ENCODE measurements around the gene TBCE. TPM values are rescaled to one million over a fixed set of nuclear protein-coding genes. Genes with fewer than 3 reads are reported as not detected.

Gene TBCE, protein sequence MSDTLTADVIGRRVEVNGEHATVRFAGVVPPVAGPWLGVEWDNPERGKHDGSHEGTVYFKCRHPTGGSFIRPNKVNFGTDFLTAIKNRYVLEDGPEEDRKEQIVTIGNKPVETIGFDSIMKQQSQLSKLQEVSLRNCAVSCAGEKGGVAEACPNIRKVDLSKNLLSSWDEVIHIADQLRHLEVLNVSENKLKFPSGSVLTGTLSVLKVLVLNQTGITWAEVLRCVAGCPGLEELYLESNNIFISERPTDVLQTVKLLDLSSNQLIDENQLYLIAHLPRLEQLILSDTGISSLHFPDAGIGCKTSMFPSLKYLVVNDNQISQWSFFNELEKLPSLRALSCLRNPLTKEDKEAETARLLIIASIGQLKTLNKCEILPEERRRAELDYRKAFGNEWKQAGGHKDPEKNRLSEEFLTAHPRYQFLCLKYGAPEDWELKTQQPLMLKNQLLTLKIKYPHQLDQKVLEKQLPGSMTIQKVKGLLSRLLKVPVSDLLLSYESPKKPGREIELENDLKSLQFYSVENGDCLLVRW
- total RNA-seq, result 10 to 100 TPM; 22.3 to 25.0 TPM

DNA sequence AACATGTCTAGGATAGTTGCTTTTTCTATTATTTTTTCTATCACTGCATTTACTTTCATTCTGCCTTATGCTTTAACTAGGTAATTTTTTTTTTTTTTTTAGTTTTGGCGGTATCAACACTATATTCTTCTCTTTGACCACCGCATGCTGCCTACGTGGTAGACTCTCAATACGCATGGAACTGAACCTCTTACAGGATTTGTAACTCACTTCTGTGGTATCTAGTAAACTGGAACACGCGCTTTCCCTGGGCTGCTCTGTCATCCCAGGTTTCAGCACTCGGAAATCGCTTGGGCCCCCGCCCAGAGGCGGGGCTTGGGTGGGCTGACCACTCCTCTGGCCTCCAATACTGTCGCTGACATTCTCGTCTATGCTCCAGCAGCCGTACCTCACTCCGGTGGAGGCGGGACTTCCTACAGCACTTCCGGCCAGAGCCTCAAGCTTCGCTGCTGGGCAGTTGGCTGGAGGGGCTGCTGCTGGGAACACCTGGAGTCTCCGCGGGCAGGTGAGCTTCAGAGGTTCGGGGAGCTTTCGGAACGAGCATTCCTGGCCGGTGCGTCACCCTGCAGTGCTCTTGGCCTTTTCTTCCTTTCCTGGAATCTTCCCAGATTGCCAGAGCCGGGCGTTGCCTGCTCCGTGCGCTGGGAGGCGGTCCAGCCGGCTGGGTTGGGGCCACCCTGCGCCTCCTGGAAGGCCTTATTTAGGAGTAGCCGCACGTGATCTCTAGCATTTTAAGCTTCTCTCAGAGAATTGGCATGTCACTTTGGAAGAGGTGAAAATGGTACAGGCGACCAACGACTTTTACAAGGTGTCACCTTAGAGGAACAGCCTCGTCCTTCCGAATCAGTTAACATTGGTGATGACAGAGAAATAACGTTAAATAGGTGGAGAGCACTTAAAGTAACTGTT lies at the start of gene TBCE:
Gene TBCE (plus strand): TSS at position 428 of the 909 bp plus-strand sequence. CDS start 12,623 bp downstream, outside the sequence.
- Mint-ChIP-seq H3K27ac (peak within 1 kb of the TSS; percentile 87), H3K9me3 (no peaks in the 10 kb centered on the region), H3K4me3 (peak within 1 kb of the TSS; percentile 98), H3K27me3 (no peaks in the 10 kb centered on the region), H3K36me3 (ENCODE audit: low read depth) (peaks cover 12% of the 10 kb centered on the region), H3K4me1 (peaks cover 33% of the 10 kb centered on the region)
- ChIA-PET CTCF (interaction anchor here (1.3 kb wide), 1 partner anchor 49 kb away, joined by 7 read pairs; no protein-coding TSS in a partner anchor), POLR2A (interaction anchor here (0.9 to 1.7 kb wide), 6 partner anchors 30 to 206 kb away, joined by 3 to 8 read pairs (median 4); partner anchors contain the start of genes ARID4B, GGPS1 and RBM34)
- DNase-seq, result peak; percentile 91

DNA sequence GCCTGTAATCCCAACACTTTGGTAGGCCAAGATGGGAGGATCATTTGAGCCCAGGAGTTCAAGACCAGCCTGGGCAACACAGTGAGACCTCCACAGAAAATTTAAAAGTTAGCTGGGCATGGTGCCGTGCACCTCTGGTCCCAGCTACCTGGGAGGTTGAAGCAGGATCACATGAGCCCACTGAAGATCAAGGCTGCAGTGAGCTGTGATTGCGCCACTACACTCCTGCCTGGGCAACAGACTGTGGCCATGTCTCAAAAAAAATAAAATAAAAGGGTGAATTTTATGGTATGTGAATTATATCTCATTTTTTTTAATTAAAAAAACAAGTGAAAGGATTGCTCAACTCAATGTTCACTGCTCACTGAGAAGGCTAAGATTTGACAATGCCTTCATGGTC lies 48.0 kb upstream of the TBCE start:
- Mint-ChIP-seq H3K4me3 (no peak overlapping the region), H3K36me3 (ENCODE audit: low read depth) (peaks cover 53% of the 10 kb centered on the region), H3K4me1 (peaks cover 59% of the 10 kb centered on the region), H3K27ac (no peak overlapping the region), H3K27me3 (no peaks in the 10 kb centered on the region), H3K9me3 (no peaks in the 10 kb centered on the region)
- CTCF ChIA-PET, result no interaction called here
- POLR2A ChIA-PET, result interaction anchor here (1.0 kb wide), 1 partner anchor 14 kb away, joined by 6 read pairs; no protein-coding TSS in a partner anchor
- no peak for DNase-seq

DNA sequence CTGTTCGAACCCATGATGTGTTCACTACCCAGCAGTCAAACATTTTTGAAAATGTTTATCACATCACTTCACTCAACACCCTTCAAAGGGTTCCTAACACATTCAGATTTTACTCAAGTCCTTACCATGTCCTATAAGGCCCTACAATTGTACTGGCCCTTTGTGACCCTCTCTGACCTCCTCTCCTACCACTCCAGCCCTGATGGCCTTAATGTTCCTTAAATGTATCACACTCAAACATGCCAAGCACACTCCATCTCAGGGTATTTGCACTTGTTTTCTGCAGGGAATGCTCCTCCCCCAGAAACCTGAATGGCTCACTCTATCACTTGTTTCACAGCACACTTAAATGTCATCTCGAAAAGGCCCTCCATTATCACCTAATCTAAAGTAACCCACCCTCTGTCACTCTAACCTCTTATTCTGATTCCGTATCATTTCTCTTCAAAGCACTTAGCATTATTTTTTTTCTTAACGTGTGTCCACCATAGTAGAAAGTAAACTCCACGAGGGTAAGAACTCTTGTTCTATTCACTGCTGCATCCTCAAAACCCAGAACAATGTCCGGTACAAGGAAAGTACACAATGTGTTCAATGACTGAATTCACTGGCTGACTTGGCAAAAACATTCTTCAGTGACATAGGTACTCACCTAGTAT lies 46.6 kb upstream of the TBCE start:
- no peaks in the 10 kb centered on the region for H3K9me3 Mint-ChIP-seq
- peaks cover 59% of the 10 kb centered on the region for H3K4me1 Mint-ChIP-seq
- H3K27me3 Mint-ChIP-seq, result no peaks in the 10 kb centered on the region
- DNase-seq, result no peak
- ChIA-PET CTCF (no interaction called here), POLR2A (no interaction called here)
- H3K4me3 Mint-ChIP-seq, result no peak overlapping the region
- peaks cover 49% of the 10 kb centered on the region for H3K36me3 Mint-ChIP-seq (ENCODE audit: low read depth)
- no peak overlapping the region for H3K27ac Mint-ChIP-seq

DNA sequence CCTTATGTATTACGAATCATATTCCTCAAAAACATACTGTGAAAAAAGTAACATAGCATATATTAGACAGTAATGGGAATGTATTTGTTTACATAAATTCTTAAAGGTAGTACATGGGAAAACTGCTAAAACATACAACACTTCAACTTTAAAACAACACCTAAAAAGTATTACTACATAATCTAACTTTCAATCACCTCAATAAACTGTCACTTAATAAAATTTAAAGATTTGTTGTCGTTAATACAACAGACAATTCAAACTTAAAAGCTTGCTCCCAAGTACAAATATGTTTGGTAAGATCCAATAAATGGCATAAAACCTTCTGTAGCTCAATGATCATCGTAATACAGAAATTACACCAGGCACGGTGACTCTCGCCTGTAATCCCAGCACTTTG lies 42.9 kb upstream of the TBCE start:
- Mint-ChIP-seq H3K27me3 (no peaks in the 10 kb centered on the region), H3K4me3 (peak overlapping the region; percentile 51), H3K4me1 (peaks cover 46% of the 10 kb centered on the region), H3K9me3 (no peaks in the 10 kb centered on the region), H3K27ac (no peak overlapping the region), H3K36me3 (ENCODE audit: low read depth) (peaks cover 43% of the 10 kb centered on the region)
- CTCF ChIA-PET, result interaction anchor here (0.9 to 2.0 kb wide), 5 partner anchors 11 to 180 kb away, joined by 3 to 9 read pairs (median 4); partner anchors contain the start of gene B3GALNT2
- POLR2A ChIA-PET, result interaction anchor here (0.8 to 4.1 kb wide), 8 partner anchors 10 to 163 kb away, joined by 3 to 14 read pairs (median 4); partner anchors contain the start of gene RBM34
- DNase-seq, result no peak

DNA sequence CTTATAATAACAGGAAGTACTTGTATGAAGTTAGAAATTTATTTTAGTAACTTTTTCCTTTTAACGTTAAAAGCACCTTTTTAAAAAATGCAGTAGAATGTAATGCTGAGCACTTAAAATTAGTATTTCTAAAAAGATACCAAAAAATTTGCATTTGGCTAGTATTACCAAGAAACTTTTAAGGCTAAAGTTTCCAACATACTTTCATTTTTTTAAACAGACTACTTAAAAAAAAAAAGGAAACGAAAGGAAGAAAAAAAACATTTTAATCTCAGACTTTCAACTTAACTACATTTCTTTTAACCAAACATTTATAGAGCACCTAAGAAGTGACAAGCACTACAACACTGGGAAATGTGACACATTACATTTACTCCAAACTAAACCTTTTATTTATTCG lies 42.1 kb upstream of the TBCE start:
- no peaks in the 10 kb centered on the region for H3K9me3 Mint-ChIP-seq
- H3K4me3 Mint-ChIP-seq, result peak overlapping the region; percentile 98
- no peaks in the 10 kb centered on the region for H3K27me3 Mint-ChIP-seq
- DNase-seq, result no peak
- CTCF ChIA-PET, result interaction anchor here (0.9 to 2.5 kb wide), 6 partner anchors 12 to 92 kb away, joined by 3 to 9 read pairs (median 4); no protein-coding TSS in a partner anchor
- POLR2A ChIA-PET, result interaction anchor here (0.7 to 4.1 kb wide), 9 partner anchors 9 to 846 kb away, joined by 3 to 14 read pairs (median 3); partner anchors contain the start of genes RBM34 and TARBP1
- peaks cover 40% of the 10 kb centered on the region for H3K36me3 Mint-ChIP-seq (ENCODE audit: low read depth)
- H3K4me1 Mint-ChIP-seq, result peaks cover 43% of the 10 kb centered on the region
- peak overlapping the region; percentile 87 for H3K27ac Mint-ChIP-seq

DNA sequence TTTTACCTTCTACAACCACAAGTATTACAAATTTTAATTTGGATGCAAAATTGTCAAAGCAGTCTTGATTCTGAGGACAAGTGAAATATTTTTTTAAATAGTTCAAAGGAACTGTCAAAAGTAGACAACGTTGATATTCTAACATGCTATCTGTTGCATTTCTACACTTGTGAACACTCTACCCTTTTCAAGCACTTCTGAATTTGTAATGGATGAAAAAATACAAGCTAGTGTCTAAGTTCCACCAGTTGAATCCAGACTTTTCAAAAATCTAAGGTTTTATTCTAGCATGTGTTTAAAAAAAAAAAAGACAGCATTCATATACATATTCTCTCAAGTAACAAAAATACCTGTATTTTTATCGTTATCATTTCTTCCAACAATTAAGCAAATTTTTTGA lies 41.4 kb upstream of the TBCE start:
- ChIA-PET POLR2A (interaction anchor here (0.7 to 4.1 kb wide), 9 partner anchors 9 to 847 kb away, joined by 3 to 14 read pairs (median 3); partner anchors contain the start of genes RBM34 and TARBP1), CTCF (interaction anchor here (0.6 to 2.5 kb wide), 4 partner anchors 12 to 91 kb away, joined by 3 to 7 read pairs (median 4); no protein-coding TSS in a partner anchor)
- no peaks in the 10 kb centered on the region for H3K9me3 Mint-ChIP-seq
- peaks cover 39% of the 10 kb centered on the region for H3K36me3 Mint-ChIP-seq (ENCODE audit: low read depth)
- H3K4me1 Mint-ChIP-seq, result peaks cover 42% of the 10 kb centered on the region
- no peaks in the 10 kb centered on the region for H3K27me3 Mint-ChIP-seq
- peak overlapping the region; percentile 87 for H3K27ac Mint-ChIP-seq
- peak overlapping the region; percentile 98 for H3K4me3 Mint-ChIP-seq
- no peak for DNase-seq

DNA sequence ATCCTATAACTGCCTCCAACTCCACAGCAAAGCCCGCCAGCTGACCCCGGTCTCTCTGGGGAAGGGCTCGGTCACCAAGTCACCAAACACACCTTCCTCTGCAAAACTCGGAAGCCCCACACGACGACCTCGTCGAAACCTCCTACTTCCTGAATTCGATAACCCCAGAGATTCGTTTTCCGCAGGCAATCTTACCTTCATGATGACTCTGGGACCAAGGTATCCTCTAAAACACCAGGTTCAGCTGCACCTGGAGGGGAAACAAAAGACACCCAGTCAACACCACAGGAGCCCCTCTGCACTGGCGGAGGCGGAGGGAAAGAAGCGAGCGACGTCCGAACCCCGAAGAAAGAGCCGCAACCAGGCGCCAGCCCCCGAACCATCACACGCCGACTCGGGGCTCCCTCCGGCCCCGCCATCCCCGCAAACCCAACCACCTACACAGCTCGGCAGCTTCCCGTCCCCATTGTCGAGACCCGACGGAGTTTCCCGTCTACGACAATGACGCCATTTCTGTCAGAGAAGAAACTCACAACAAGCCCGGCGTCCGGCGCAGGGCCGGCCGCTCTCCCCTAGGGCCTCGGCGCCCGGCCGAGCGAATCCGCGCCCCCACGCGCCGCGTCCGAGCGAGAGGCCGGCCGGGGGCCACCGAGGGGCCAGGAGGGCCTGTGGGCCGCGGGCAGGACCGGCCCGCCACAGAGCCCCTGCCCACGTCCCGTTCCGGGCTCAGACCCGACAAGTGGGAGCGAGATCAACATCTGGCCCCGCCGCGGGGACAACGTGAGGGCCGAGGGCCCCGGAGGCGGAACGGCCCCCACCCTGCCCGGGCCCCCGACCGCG lies 40.3 kb upstream of the TBCE start:
- Mint-ChIP-seq H3K4me1 (peaks cover 46% of the 10 kb centered on the region), H3K9me3 (no peaks in the 10 kb centered on the region), H3K4me3 (peak overlapping the region; percentile 98), H3K36me3 (ENCODE audit: low read depth) (peaks cover 38% of the 10 kb centered on the region), H3K27ac (peak overlapping the region; percentile 87), H3K27me3 (no peaks in the 10 kb centered on the region)
- ChIA-PET CTCF (interaction anchor here (1.3 to 2.5 kb wide), 2 partner anchors 13 to 90 kb away, joined by 3 to 7 read pairs; no protein-coding TSS in a partner anchor), POLR2A (interaction anchor here (0.8 to 4.1 kb wide), 11 partner anchors 12 to 223 kb away, joined by 3 to 14 read pairs (median 4); partner anchors contain the start of genes RBM34 and TBCE)
- DNase-seq, result peak; percentile 71

DNA sequence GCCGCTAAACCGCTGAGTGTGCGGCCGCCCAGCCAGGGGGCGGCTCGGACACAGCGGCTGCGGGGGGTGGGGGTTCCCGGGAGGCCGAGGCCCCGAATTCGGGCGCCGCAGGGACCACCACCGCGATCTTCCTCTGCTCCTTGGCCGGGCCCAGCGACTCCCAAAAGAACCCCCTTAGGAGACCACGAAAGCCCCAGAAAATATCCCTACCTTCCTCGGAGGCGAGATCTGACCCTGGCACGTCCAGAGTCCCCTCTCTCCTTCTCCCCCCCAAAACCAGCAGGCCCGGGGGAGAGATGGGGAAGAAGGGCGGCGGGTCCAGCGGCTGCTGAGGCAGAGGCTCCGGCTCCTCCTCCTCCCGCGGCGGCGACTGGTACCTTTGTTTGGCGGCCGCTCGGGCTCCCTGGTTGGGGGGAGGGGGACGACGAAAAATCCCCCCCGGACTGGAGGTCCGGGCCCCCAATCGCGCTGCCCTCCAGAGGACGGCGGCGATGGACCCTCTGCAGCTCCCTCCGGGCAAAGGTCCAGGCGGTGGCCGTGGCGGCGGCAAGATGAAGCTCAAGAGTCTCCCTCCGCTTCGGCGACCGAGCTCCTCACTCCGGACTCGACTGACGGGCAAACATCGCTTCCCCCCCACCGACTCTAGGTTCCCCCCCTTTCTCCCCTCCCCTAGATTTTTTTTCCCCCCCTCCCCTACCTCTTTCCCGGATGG lies 39.5 kb upstream of the TBCE start, which contains the start of gene ARID4B:
Gene ARID4B (minus strand): TSS at position 621 of the 712 bp plus-strand sequence. CDS start 1,260 bp downstream, outside the sequence.
- H3K4me1 Mint-ChIP-seq, result peaks cover 44% of the 10 kb centered on the region
- POLR2A ChIA-PET, result interaction anchor here (0.9 to 4.1 kb wide), 13 partner anchors 10 to 849 kb away, joined by 3 to 25 read pairs (median 5); partner anchors contain the start of genes RBM34, TARBP1, TBCE and TOMM20

DNA sequence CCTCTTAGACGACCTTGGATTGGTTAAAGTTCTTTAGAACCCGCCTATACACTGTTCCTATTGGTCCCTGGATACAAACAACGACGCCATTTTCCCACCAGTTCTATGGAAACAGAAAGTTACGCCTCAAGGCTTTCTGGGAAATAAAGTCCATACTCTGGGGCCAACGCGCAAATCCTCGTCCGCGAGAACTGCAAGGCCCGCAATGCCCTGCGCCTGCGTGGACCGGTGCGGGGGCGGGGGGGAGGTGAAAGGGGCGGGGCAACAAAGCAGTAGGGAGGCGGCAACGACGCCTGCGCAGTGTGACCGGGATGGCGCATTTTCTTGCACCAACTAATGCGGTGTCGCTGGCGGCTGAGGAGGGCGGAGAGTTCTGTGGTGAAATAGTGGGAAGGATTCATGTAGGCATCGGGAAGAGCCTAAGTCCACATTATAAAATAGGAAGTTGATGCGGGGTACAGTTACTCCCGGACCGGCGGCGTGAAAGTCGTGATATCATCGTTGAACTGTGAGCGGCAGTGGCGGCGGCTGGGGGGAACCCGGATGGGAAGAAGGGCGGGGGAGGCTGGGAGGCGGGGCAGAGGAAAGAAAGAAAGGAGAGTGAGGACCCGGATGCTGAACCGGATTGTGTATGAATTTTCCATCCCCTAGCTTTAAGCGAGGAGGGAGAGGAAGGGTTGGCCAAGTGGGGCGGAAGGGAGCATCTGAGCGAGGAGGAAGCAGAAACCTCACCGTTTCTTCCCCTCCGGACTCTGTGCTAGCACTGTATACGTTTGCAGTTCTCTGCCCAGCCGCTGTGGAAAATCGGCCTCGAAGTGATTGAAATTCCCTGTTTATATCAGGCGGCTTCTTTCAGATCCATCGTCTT lies 38.7 kb upstream of the TBCE start, which contains the start of gene GGPS1:
Gene GGPS1 (plus strand): TSS at position 300 of the 868 bp plus-strand sequence. CDS start 6,695 bp downstream, outside the sequence.
- Mint-ChIP-seq H3K4me3 (no peak within 1 kb of the TSS), H3K27me3 (no peaks in the 10 kb centered on the region), H3K27ac (no peak within 1 kb of the TSS), H3K4me1 (peaks cover 41% of the 10 kb centered on the region), H3K36me3 (ENCODE audit: low read depth) (peaks cover 33% of the 10 kb centered on the region), H3K9me3 (no peaks in the 10 kb centered on the region)
- ChIA-PET CTCF (interaction anchor here (1.0 to 2.9 kb wide), 7 partner anchors 13 to 366 kb away, joined by 3 to 11 read pairs (median 4); no protein-coding TSS in a partner anchor), POLR2A (interaction anchor here (0.6 to 3.5 kb wide), 15 partner anchors 9 to 850 kb away, joined by 3 to 25 read pairs (median 4); partner anchors contain the start of genes RBM34, TARBP1, TBCE and TOMM20)
- DNase-seq, result peak; percentile 99

More for the DNA sequence above, 39.5 kb upstream of the TBCE start, which contains the start of gene ARID4B:
- H3K4me3 Mint-ChIP-seq, result peak within 1 kb of the TSS; percentile 98
- CTCF ChIA-PET, result interaction anchor here (1.0 to 2.8 kb wide), 3 partner anchors 29 to 77 kb away, joined by 3 to 8 read pairs (median 3); no protein-coding TSS in a partner anchor
- H3K9me3 Mint-ChIP-seq, result no peaks in the 10 kb centered on the region
- H3K36me3 Mint-ChIP-seq (ENCODE audit: low read depth), result peaks cover 33% of the 10 kb centered on the region
- DNase-seq, result no peak
- no peaks in the 10 kb centered on the region for H3K27me3 Mint-ChIP-seq
- H3K27ac Mint-ChIP-seq, result peak within 1 kb of the TSS; percentile 87

Measured in activated CD4-positive, alpha-beta memory T cell treated with anti-CD3 and anti-CD28 coated beads, Interleukin-2, amount 10 ng/mL, durations not matched to agents 7 days and 5 days (primary cell).